Colonic mucosa (tissue), 4 donors: Measurements from ENCODE around the gene CEP85. TPM values are rescaled to one million over a fixed set of nuclear protein-coding genes. Genes with fewer than 3 reads are reported as not detected.

Source experiments
- DNase-seq: peaks from one replicate; pipeline ENCODE4 v3.0.0-alpha.2; 2020
- H3K27ac ChIP-seq: fragments of 200-600 bp; one replicate; pipeline ENCODE4 v1.8.0; 2021
- H3K27me3 ChIP-seq: fragments of 200-600 bp; one replicate; pipeline ENCODE4 v1.8.0; 2021
- H3K36me3 ChIP-seq: fragments of 200-600 bp; one replicate; pipeline ENCODE4 v1.8.0; 2021
- H3K4me1 ChIP-seq: fragments of 200-600 bp; one replicate; pipeline ENCODE4 v1.8.0; 2021; ENCODE audit warnings: mild to moderate bottlenecking
- H3K4me3 ChIP-seq: fragments of 200-600 bp; one replicate; pipeline ENCODE4 v1.8.0; 2021
- H3K9ac ChIP-seq, 2 donors: one replicate each; pipeline ENCODE4 v1.7.0; 2013; ENCODE audit warnings: control low read depth in 2 of 2, low read depth in 2 of 2, low read length in 2 of 2
- H3K9me3 ChIP-seq: fragments of 200-600 bp; one replicate; pipeline ENCODE4 v1.8.0; 2021
- CTCF ChIP-seq: fragments of 200-600 bp; IDR thresholded peaks from one replicate; pipeline ENCODE4 v1.8.0; 2022; ENCODE audit warnings: antibody characterized with exemption, mild to moderate bottlenecking
- intact Hi-C: fragments of 100-400 bp; cut with DNase I; formaldehyde crosslinking; loops from one replicate; pipeline ENCODE4 v1.14.1; 2022
- total RNA-seq, 2 donors: library from RNA; stranded (reverse); fragmentation: NEBNext Ultra II Directional in 1 of 2; extraction: Animal tissue kit (Norgen Biotek cat#: 25700) in 1 of 2; gene quantifications; one replicate each; pipeline ENCODE4 v1.2.1, GENCODE V29; 2021
- donor health status: healthy.
- donor health status: DM: no; HTN: no; CAD: no.
- donor health status: DM: no; HTN: no; CAD: no.

Gene CEP85
- total RNA-seq, 2 donors from 2014 or later, result 10.7 to 18.8 TPM

DNA sequence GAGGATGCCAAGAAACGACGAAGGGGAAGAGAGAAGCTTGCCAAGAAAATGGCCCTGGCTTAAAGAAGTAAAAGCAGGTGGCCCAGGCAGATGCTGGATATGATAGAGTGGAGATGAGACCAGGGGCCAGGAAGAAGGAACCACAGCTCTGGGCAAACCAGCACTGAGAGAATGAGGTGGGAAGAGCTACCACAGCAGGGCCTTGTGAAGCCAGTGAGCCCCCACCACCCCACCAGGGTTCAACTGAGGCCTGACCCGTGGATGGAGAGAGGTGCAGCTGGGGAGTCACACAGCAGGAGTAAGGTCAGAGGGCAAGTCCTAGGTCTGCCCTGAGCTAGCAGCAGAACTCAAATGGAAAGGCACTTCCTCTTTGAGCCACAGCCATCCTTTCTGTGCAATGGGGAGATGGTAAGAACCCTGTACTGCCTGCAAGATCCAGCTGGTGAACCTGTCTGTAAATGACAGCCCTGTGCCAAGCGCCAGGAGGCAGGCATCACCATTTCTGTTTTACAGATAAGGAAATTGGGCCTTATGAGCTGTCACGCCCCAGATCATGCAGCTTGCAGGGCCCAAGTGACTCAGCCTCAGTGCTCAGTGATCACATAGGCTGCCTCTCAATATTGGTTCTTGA lies 54.4 kb downstream of the CEP85 start:
- intact Hi-C loops, result no loop called here
- H3K4me1 ChIP-seq, result peaks cover 11% of the 10 kb centered on the region
- H3K9ac ChIP-seq, result peak overlapping the region in 1 of 2 donors; percentile 46
- no peak overlapping the region for H3K4me3 ChIP-seq
- H3K36me3 ChIP-seq, result no peaks in the 10 kb centered on the region
- no peaks in the 10 kb centered on the region for H3K27me3 ChIP-seq
- DNase-seq, result peak; percentile 51
- no peak for TF ChIP-seq CTCF
- peak overlapping the region; percentile 67 for H3K27ac ChIP-seq
- no peaks in the 10 kb centered on the region for H3K9me3 ChIP-seq

DNA sequence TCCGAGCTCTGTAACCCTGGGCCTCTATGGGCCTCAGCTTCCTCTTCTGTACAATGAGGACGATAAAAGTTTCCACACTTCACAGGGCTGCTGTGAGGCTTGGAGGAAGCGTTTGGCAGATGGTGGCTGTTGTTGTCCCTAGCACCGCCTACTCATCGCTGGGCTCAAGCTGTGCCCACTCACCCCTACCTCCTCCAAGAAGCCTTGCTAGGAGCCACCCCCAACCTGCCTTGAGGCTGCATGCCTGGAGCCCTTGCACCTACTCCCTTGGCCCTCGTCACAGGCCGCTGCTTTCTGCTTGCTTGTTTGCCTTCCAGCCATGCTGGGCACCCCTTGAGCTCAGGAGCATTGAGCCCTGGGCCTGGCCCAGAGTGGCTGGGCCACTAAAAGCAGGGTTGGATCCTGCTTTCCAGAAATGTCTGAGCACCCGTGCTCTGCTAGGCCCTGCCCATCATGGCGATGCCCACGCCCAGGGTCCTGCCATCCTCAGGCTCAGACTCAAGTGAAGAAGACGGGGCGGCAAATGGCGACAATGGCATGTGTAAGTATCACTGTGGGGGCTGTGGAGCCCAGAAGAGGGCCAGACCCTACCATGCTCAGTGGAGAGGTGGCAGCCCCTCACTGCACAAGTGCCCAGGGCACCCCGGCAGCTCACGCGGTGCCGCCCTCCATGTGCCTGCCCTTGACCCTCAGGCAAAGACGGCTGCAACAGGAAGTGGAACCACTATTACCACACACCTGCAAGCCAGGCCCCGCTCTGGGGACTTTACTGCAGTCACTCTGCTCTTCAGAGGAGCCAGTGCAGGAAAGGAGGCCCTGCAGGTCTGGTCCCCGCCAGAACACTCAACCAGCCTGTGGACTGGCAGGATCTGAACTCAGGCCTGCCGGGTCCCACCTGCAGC lies 55.4 kb downstream of the CEP85 start:
- H3K36me3 ChIP-seq, result no peaks in the 10 kb centered on the region
- H3K4me3 ChIP-seq, result no peak overlapping the region
- H3K27ac ChIP-seq, result peak overlapping the region; percentile 67
- TF ChIP-seq CTCF, result no peak
- H3K9ac ChIP-seq, result peak overlapping the region in 1 of 2 donors; percentile 41
- H3K4me1 ChIP-seq, result peaks cover 11% of the 10 kb centered on the region
- H3K27me3 ChIP-seq, result no peaks in the 10 kb centered on the region
- DNase-seq, result no peak
- intact Hi-C loops, result no loop called here
- no peaks in the 10 kb centered on the region for H3K9me3 ChIP-seq

DNA sequence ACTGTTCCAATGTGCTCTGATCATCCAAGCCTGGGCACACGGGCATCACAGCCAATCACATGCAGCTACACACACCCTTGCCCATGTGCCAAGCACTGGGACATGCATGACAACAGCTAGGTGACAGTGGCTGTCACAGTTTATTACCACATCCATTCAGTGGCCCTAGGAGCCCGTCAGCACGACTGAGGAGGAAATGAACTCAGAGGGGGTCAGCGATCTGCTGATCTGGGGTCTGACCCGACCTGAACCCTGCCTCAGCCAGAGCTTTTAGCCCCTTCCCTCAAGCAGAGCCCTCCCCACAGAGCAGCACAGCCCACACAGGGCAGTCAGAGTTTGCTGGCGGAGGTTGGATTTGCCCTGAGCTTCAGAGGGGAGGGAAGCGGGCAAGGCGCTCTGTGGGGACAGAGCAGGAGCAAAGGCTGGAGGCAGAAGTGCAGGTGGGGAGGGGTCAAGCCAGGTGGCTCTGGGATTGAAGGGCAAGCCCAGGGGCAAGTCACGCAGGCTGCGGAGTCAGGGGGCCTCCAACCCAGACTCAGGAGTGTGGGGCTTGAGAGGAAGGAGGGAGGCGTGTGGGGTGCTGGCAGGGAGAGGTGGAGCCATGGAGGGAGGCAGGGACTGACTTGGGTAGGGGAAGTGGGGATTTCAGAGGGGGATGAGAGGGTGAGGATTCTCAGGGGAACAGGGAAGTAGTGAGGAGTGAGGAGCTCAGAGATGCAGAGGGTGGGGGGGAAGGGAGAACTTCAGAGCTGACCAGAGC lies 56.3 kb downstream of the CEP85 start:
- H3K4me1 ChIP-seq, result peaks cover 11% of the 10 kb centered on the region
- H3K27ac ChIP-seq, result peak overlapping the region; percentile 67
- TF ChIP-seq CTCF, result no peak
- intact Hi-C loops, result no loop called here
- H3K36me3 ChIP-seq, result no peaks in the 10 kb centered on the region
- DNase-seq, result no peak
- H3K9ac ChIP-seq, result peak overlapping the region; percentile 15 to 41
- no peaks in the 10 kb centered on the region for H3K27me3 ChIP-seq
- H3K9me3 ChIP-seq, result no peaks in the 10 kb centered on the region
- no peak overlapping the region for H3K4me3 ChIP-seq

DNA sequence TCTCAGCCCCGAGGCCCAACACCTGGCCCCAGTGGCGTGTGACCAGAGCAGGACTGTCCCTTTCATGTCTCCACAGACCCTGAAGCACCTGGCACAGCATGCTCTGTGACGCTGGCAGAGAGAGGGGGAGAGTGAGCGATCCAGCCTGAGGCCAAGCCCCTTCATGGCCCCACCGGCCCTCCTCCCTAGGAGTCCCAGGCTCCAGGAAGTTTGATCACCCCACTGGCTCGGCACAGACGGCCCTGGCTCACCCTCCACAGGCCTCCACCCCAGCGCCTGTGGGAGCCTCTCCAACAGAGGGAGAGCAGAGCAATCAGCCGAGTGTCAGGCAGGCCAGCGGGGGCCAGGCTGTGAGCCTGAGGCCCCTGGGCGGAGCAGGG lies 56.9 kb downstream of the CEP85 start:
- intact Hi-C loops, result no loop called here
- H3K9ac ChIP-seq, result peak overlapping the region; percentile 15 to 41
- peak overlapping the region; percentile 67 for H3K27ac ChIP-seq
- H3K4me3 ChIP-seq, result no peak overlapping the region
- H3K9me3 ChIP-seq, result no peaks in the 10 kb centered on the region
- no peak for DNase-seq
- no peak for TF ChIP-seq CTCF
- no peaks in the 10 kb centered on the region for H3K36me3 ChIP-seq
- peaks cover 11% of the 10 kb centered on the region for H3K4me1 ChIP-seq
- no peaks in the 10 kb centered on the region for H3K27me3 ChIP-seq

DNA sequence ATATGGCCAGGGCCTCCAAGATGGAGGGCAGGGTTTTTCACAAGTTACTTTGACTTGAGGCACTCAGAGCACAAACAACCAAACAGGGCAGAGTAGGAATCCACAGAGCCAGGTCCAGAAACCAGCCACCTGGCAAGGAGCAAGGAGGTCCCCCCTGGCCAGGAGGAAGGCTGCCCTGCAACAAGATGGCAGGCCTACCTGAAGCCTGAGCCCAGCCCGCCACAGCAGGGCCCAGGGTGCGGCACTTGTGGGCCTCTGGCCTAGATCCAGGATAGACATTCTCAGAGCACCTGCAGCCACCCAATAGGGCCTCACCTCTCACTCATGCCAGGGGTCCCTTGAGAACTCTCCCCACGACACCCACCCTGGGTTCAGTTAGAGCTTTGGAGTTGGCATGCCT lies 57.4 kb downstream of the CEP85 start:
- Histone ChIP-seq H3K9ac (no peak overlapping the region), H3K27ac (no peak overlapping the region), H3K9me3 (no peaks in the 10 kb centered on the region), H3K27me3 (no peaks in the 10 kb centered on the region), H3K4me1 (peaks cover 11% of the 10 kb centered on the region), H3K36me3 (no peaks in the 10 kb centered on the region), H3K4me3 (no peak overlapping the region)
- DNase-seq, result no peak
- no peak for TF ChIP-seq CTCF
- intact Hi-C loops, result no loop called here
